GM19395 (cell line): Measurements from ENCODE around the gene NMT2.
A peak's percentile ranks its signal among the peaks of the same experiment; 100 is the strongest.

Experiments used
- ATAC-seq: cut with Tn5 transposase; IDR thresholded peaks from one replicate; pipeline ENCODE4 v1.9.1; 2021; ENCODE audit warnings: mild to moderate bottlenecking, moderate library complexity; ENCODE audit not compliant: unreplicated experiment

NMT2 gene

DNA sequence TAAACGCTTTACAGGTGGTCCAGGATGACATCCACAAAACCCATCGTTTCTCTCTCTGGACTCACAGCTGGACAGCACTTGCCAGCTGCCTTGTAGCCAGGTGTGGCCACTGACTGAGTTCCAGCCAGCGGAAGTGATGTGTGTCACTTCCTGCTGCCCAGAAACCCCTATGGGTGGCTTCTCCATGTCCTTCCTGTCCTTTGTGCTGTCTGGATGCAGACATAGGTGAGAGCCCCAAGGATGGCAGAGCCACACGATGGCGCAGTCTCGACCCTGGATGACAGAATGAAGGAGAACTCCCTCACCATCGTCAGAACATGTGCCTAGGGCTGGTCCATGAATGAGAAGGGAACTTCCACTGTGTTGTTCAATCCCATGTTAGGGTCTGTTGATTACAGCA, 22.1 kb downstream of the NMT2 start:
- no peak for ATAC-seq

- ATAC-seq: no peak
Measured at GRCh38 chr10:15144788-15145187, 23.7 kb downstream of the NMT2 start.

DNA sequence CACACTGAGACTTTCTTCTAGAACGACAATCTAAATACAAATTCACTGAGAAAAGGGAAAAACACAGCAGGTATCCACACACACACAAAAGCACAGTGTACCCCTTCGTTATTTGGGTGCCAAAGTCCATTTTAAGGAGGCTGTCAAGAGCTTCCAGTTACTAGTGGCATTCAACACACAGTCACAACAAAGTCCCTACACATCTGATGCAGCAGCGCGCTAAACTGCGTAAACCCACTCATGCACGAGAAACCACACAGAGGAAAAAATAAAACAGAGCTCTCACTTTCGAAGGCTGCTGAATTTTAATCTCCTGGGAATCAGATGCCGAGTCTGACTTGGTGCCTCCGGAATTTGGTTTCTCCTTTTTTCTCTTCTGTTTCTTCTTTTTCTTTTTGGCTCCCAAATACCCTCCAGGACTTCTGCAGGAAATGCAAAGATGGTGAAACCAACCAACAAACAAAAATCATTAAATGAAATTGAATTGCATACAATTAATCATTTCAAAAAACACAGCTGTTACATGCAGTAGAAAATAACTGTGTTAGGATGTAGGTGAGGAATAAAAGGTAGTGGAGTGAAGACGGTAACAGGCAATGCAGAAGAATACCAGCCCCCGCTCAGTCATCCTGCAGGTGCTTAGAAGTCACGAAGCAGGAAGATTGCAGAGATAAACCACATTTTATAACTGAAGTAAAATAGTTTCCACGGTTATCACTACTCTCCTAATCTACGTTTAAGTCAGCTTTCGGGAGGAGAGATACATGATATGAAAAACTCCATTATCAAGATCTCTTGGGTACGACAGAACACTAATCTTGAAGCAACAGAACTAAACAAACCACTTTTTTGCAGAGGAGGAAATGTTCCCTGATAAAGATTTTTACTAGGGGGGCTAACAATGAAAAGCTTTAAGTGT, 27.1 kb downstream of the NMT2 start:
- peak; percentile 89 for ATAC-seq

DNA sequence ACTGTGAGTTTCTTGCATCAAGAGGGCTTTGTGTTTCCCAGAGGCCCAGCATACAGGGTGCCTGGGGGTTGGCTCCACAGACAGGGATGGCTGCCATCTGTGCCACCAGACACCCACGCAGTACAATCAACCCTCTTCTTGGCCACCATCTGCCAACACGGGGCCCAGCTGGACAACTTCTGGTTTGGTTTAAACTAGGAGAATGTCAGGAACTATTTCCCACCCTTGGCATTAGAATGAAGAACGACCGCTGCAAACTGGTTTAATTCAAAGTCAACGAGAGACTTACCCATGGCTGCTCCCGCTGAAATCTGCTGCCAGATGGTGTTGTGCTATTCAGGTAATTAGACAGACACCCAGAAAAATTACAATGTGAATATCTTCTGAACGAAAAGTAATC, 27.8 kb downstream of the NMT2 start:
- no peak for ATAC-seq

DNA sequence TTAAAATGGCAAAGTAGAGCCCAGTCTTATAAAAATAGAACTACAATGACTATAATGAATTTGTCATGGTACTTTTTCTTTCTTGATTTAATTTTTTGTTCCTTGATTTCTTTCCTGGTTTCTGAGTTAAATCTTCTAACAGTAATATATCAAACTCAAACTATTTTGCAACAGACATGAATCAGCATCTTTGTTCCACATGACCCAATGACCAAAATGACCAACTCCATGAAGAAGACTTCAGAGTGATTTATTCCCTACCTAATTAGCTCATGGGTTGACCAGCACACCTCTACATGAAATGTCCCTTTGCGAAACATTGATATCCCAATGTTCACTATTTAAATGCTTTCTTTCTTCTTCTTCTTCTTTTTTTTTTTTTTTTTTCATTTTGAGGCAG, 30.9 kb downstream of the NMT2 start:
- no peak for ATAC-seq

DNA sequence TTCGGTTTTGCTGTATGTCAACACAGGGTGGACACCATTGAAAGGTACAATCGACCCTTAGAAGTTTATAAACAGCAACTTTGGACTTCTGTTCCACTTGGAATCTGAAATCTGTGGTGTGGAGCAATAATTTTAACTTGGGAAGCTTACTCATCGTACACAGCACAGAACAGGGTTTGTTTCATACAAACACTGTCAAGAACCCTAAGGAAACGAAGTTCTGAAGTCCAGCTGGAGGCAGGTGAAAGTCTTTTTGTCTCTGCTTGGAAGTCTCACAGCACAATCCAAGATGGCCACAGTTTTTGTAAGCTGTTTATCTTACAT, 31.5 kb downstream of the NMT2 start:
- ATAC-seq: no peak

- ATAC-seq: no peak
Measured at GRCh38 chr10:15136129-15137035, 32.1 kb downstream of the NMT2 start.

- no peak for ATAC-seq
Measured at GRCh38 chr10:15131330-15131729, 37.2 kb downstream of the NMT2 start.

DNA sequence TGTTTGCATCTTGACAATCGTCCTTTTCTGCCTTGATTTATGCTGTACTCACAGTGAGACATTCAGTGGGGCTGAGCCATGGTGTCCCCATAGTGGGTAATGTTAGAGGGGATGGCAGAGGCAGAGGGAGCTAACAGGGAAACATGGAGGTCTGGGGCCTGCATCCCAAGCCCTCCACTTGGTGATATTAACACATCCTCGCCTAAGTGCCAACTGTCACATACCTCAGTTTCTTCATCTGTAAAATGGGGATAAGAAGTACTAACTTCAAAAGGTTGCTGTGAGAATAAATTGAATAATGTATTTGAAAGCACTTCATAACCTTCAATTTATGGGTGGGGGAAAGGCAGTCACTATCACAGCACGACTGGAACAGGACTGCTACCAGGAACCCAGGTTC, 43.6 kb downstream of the NMT2 start:
- ATAC-seq: no peak

DNA sequence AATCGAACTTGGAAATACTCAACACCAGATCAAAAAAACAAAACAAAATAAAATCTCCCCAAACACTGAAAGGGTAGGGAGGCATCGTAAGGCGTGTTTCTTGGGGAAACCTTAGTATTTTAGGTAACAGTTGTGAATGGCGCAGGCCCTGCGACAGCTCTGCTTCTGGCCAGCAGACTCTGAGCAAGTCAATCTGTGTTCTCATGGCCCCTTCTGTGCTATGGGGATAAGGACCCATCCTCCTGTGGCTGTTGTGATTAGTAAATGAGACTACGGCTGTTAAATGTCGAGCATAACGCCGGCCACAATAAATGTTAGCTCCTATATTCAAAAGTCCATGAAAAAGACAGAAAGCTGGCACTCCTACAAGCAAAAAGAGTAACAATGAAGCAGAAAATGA, 44.3 kb downstream of the NMT2 start:
- ATAC-seq: no peak

DNA sequence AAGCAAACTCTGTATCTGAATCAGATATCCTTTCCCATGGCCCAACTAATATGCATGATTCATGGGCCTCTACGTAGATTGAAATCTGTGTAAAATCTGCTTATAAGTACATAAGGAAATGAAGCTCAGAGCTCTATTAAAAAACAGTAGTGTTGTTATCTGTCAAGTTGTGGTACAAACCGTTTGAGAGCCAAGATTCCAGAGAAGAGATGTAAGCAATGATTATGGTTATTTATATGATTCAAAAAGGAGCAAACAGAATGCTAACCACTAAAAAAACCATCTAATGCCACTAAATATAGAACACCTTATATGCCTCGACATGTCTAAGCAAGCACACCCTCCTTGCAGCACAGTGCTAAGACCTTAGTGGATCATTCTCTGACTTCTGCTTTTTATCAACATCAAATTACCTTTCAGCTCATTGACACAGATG, 44.7 kb downstream of the NMT2 start:
- no peak for ATAC-seq

GRCh38 chr10:15122477-15123030, 45.9 kb downstream of the NMT2 start:
- ATAC-seq: peak; percentile 87

DNA sequence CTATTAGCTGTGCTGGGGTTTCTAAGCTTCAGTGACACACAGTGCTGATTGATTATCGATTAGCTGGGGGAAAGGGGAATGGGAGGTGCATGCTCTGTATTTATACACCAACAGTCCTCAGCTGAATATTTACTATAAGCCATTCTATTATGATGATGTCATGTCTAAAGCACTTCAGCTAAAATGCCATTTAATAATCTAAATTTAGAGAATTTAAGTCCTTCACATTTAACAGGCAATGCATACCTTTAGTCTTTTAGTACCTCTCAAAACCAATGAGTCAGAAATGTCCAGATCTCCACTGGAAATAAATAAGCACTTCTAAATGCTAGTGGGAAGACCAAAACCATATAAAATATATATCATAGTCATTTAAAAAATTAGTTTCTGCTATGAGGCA, 46.8 kb downstream of the NMT2 start:
- no peak for ATAC-seq

DNA sequence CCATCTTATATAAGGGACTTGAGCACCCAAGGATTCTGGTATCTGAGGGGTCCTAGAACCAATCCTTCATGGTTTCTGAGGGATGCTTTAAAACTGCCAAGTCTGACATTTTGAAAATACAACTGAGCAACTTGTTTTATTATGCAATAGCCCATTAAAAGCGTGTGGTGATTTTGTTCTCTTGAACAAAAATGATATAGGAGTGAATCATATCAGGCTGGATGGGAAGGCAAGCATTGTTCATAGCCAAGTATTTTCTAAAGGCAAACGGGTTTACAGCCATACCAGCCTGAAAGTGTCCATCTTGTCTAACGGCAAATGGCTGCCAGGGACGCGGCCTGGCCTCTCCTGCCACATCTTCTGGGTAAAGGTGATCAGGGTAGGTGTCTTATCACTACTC, 48.0 kb downstream of the NMT2 start:
- ATAC-seq: no peak

DNA sequence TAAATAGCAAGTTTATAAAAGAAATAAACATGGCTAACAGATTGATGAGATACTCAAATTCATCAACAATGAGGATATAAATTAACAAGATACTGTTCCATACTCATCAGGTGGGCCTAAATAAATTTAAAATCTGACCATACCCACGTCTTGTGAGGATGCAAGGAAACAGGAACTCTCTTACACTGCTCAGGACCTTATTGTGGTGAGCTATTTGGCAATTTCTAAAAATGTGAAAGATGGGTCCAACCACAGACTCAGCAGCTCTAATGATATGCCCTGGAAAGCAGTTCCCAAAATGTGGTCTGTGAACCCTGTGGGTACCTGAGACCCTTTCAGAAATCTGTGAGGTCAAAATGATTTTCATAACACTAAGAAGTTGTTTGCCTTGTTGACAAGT, 49.9 kb downstream of the NMT2 start:
- no peak for ATAC-seq

- no peak for ATAC-seq
Measured at GRCh38 chr10:15116225-15116624, 52.3 kb downstream of the NMT2 start.

DNA sequence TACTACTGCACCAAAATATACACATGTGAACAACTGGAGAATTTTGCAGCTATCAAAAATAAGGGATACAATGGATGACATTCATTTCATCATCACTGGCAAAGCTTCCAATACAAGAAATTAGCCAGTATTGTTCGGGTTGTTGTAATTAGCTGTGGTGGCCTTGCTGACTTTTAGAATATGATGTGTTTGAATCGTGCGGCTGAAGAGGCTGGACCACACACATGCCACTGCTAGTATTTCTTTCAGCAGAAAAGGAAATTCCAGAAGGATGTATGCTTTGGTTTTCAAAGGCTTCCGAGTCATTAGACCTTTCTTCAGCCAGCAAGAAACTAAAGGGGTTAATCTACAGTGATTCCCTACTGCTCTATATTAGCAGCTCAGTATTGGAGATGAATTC, 54.7 kb downstream of the NMT2 start:
- no peak for ATAC-seq

- no peak for ATAC-seq
Measured at GRCh38 chr10:15112657-15113056, 55.8 kb downstream of the NMT2 start.

DNA sequence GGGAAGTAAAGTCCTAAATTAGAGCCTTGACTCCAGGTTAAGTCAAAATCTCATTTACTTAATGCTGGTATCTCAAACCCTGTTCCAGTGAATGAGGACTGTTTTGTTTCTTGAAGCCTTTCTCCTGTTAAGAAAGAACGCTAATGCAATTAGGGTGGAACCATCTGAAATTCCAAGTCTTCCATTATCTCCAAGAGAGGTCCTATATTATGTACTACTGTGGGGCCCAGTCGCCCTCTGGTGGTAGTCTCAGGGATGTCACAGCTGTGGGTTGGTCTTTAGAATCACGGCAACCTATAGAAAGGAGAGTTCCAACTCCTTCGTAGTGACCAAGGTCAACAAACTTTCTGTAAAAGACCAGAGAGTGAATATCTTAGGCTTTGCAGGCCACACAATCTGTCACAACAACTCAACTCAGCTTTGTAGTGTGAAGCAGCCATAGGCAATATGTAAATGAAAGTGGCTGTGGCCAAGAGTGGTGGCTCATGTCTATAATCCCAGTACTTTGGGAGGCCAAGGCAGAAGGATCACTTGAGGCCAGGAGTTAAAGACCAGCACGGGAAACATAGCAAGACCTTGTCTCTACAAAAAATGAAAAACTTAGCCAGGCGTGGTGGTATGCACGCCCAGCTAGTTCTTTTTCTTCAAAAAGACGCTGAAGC, 62.0 kb downstream of the NMT2 start:
- peak; percentile 94 for ATAC-seq

- no peak for ATAC-seq
Measured at GRCh38 chr10:15103513-15103912, 65.0 kb downstream of the NMT2 start.

GRCh38 chr10:15099886-15100285, 68.6 kb downstream of the NMT2 start:
- ATAC-seq: no peak
